ENCODE data around the gene BGLAP.

DNA sequence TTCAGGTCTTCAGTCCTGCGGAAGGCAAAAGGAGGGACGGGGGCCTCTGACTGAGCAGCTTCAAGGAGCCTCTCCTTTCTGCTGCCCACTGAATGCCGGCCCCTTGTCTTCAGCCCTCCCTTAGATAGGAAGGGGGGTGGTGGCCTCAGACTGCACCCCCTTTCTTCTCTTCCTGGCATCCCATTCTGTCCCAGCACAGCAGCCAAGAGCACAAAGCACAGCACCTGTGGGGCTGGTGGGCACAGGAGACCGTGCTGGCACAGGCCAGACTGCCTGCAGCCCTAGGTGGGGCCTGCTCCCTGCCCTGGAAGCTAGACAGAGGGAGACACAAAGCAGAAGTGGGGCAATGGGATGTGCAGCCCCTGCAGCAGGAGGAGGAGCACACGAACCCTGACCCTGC lies 7.6 kb downstream of the BGLAP start:
- TF ChIP-seq EZH2phosphoT487 (IDR thresholded peaks at IDR 0.05; ENCODE audit: low read depth, severe bottlenecking, unreplicated experiment) (no peak), CTCF (IDR thresholded peaks at IDR 0.05; ENCODE audit: poor library complexity) (no peak)

Data from hepatocyte (in vitro differentiated cells).